HepG2 (cell line): Measurements from ENCODE around the gene TUBB4B. TPM values are rescaled to one million over a fixed set of nuclear protein-coding genes. Genes with fewer than 3 reads are reported as not detected.
A peak's percentile ranks its signal among the peaks of the same experiment; 100 is the strongest.

Experiments used
- AGO1 ChIP-seq: fragments of 200-400 bp; formaldehyde crosslinking; IDR thresholded peaks from 2 replicates; pipeline ENCODE4 v1.6.1; 2017; ENCODE audit warnings: mild to moderate bottlenecking, low read depth, low read length, moderate library complexity; ENCODE audit not compliant: poor library complexity, severe bottlenecking
- ASH2L ChIP-seq: fragments of 300-600, 200-600 bp; sonication (generic); IDR thresholded peaks from 2 replicates; pipeline ENCODE4 v1.7.0; 2017; ENCODE audit warnings: low read depth, mild to moderate bottlenecking, moderate library complexity, mixed read lengths, low read length; ENCODE audit not compliant: insufficient read length
- BORCS8-MEF2B ChIP-seq: sonication (generic); formaldehyde crosslinking; IDR thresholded peaks from 2 replicates; pipeline ENCODE4 v1.8.0; 2022; ENCODE audit warnings: mild to moderate bottlenecking, missing genetic modification reagents
- BRD4 ChIP-seq: sonication (generic); formaldehyde crosslinking; IDR thresholded peaks from 2 replicates; pipeline ENCODE4 v1.4.0; 2020; ENCODE audit warnings: missing genetic modification reagents
- FOXM1 ChIP-seq: sonication (generic); formaldehyde crosslinking; IDR thresholded peaks from 2 replicates; pipeline ENCODE4 v1.5.0; 2020; ENCODE audit warnings: missing genetic modification reagents
- HMG20A ChIP-seq: IDR thresholded peaks from 2 replicates; pipeline ENCODE4 v1.6.1; 2016; ENCODE audit warnings: borderline replicate concordance
- HNRNPL ChIP-seq: fragments of 200-400 bp; formaldehyde crosslinking; IDR thresholded peaks from 2 replicates; pipeline ENCODE4 v1.6.1; 2017; ENCODE audit warnings: mild to moderate bottlenecking, low read depth, low read length
- HOXA5 ChIP-seq: sonication (generic); formaldehyde crosslinking; IDR thresholded peaks from 2 replicates; pipeline ENCODE4 v1.4.0; 2020; ENCODE audit warnings: missing genetic modification reagents
- JUN ChIP-seq: sonication (generic); formaldehyde crosslinking; IDR thresholded peaks from 2 replicates; pipeline ENCODE4 v1.4.0; 2020; ENCODE audit warnings: mild to moderate bottlenecking, missing genetic modification reagents
- MZF1 ChIP-seq: sonication (generic); formaldehyde crosslinking; IDR thresholded peaks from 2 replicates; pipeline ENCODE4 v1.8.1; 2023; ENCODE audit warnings: mild to moderate bottlenecking, missing genetic modification reagents, borderline replicate concordance
- NFKBIZ ChIP-seq: IDR thresholded peaks from 2 replicates; pipeline ENCODE4 v1.6.1; 2018; ENCODE audit warnings: missing genetic modification reagents, missing compliant biosample characterization
- PLRG1 ChIP-seq: fragments of 450-650 bp; conservative IDR thresholded peaks from 2 replicates; pipeline ENCODE4 v1.6.1; 2016
- SAFB2 ChIP-seq: sonication (generic); formaldehyde crosslinking; IDR thresholded peaks from 2 replicates; pipeline ENCODE4 v1.5.1; 2020; ENCODE audit warnings: missing genetic modification reagents, low read depth, mild to moderate bottlenecking, borderline replicate concordance
- SIX4 ChIP-seq: sonication (generic); formaldehyde crosslinking; IDR thresholded peaks from 2 replicates; pipeline ENCODE4 v1.4.0; 2020; ENCODE audit warnings: missing genetic modification reagents
- STAT5B ChIP-seq: sonication (generic); formaldehyde crosslinking; IDR thresholded peaks from 2 replicates; pipeline ENCODE4 v1.4.0; 2020; ENCODE audit warnings: missing genetic modification reagents
- TAF15 ChIP-seq: fragments of 200-400 bp; formaldehyde crosslinking; IDR thresholded peaks from one replicate; pipeline ENCODE4 v1.6.1; 2018; ENCODE audit warnings: mild to moderate bottlenecking, low read depth, low read length; ENCODE audit not compliant: poor library complexity, severe bottlenecking
- TBX2 ChIP-seq: sonication (generic); formaldehyde crosslinking; IDR thresholded peaks from 2 replicates; pipeline ENCODE4 v1.5.0; 2020; ENCODE audit warnings: missing genetic modification reagents, mild to moderate bottlenecking, borderline replicate concordance
- ZBTB1 ChIP-seq: sonication (generic); formaldehyde crosslinking; IDR thresholded peaks from 2 replicates; pipeline ENCODE4 v1.4.0; 2020; ENCODE audit warnings: missing genetic modification reagents, borderline replicate concordance
- ZC3H13 ChIP-seq: sonication (generic); formaldehyde crosslinking; IDR thresholded peaks from 2 replicates; pipeline ENCODE4 v1.8.1; 2023; ENCODE audit warnings: mild to moderate bottlenecking, missing genetic modification reagents, moderate library complexity
- ZEB1 ChIP-seq: IDR thresholded peaks from 2 replicates; pipeline ENCODE4 v1.6.1; 2012; ENCODE audit warnings: mild to moderate bottlenecking, low read depth, inconsistent platforms; ENCODE audit not compliant: insufficient replicate concordance
- ZNF317 ChIP-seq: sonication (generic); formaldehyde crosslinking; IDR thresholded peaks from 2 replicates; pipeline ENCODE4 v1.5.0; 2020; ENCODE audit warnings: mild to moderate bottlenecking, missing genetic modification reagents
- ZNF792 ChIP-seq: IDR thresholded peaks from 2 replicates; pipeline ENCODE4 v1.6.1; 2016
- ZNF841 ChIP-seq: sonication (generic); formaldehyde crosslinking; IDR thresholded peaks from 2 replicates; pipeline ENCODE4 v1.8.1; 2023; ENCODE audit warnings: missing genetic modification reagents, borderline replicate concordance
- ZSCAN9 ChIP-seq: IDR thresholded peaks from 2 replicates; pipeline ENCODE4 v1.6.1; 2016; ENCODE audit warnings: borderline replicate concordance
- polyA plus RNA-seq, 8 experiments: library from polyadenylated mRNA; depleted of rRNA in 3 of 8; stranded (reverse) in 7 of 8; unstranded in 1 of 8; fragments of >200 nt; fragmentation: Illumina TruSeq in 4 of 8; extraction: Trizol in 4 of 8; gene quantifications; 2 replicates each; pipeline versions ENCODE4 v1.2.1 to v1.2.3, GENCODE V29; 2011 to 2016; ENCODE audit warnings: low read depth in 4 of 8, missing spikeins in 1 of 8, mixed read lengths in 1 of 8; ENCODE audit not compliant: insufficient read depth in 1 of 8
- total RNA-seq, 5 experiments: library from RNA; depleted of rRNA; stranded (reverse); fragments of >200 nt; fragmentation: Illumina TruSeq; extraction: Trizol; gene quantifications; 2 replicates each; pipeline ENCODE4 v1.2.3, GENCODE V29; 2016; ENCODE audit warnings: low read depth in 1 of 5
- TF ChIP-seq, protein P1 (sequence below): fragments of 450-650 bp; IDR thresholded peaks from 2 replicates; pipeline ENCODE4 v1.6.1; 2016
- TF ChIP-seq, protein P2 (sequence below): sonication (generic); formaldehyde crosslinking; IDR thresholded peaks from 2 replicates; pipeline ENCODE4 v1.9.0; 2021; ENCODE audit warnings: missing genetic modification reagents, mild to moderate bottlenecking, borderline replicate concordance
- TF ChIP-seq, protein P3 (sequence below): sonication (generic); formaldehyde crosslinking; IDR thresholded peaks from 2 replicates; pipeline ENCODE4 v1.8.0; 2022; ENCODE audit warnings: missing genetic modification reagents, low read depth, mild to moderate bottlenecking, borderline replicate concordance
- TF ChIP-seq, protein P4 (sequence below): sonication (generic); formaldehyde crosslinking; IDR thresholded peaks from 2 replicates; pipeline ENCODE4 v1.8.0; 2022; ENCODE audit warnings: mild to moderate bottlenecking, missing genetic modification reagents, moderate library complexity

TUBB4B gene
- total and polyA plus RNA-seq, 2 of the 13 experiments (the other 11 are each of a cell fraction or from before 2014, with no cell fraction given): 182 to 412 TPM

DNA sequence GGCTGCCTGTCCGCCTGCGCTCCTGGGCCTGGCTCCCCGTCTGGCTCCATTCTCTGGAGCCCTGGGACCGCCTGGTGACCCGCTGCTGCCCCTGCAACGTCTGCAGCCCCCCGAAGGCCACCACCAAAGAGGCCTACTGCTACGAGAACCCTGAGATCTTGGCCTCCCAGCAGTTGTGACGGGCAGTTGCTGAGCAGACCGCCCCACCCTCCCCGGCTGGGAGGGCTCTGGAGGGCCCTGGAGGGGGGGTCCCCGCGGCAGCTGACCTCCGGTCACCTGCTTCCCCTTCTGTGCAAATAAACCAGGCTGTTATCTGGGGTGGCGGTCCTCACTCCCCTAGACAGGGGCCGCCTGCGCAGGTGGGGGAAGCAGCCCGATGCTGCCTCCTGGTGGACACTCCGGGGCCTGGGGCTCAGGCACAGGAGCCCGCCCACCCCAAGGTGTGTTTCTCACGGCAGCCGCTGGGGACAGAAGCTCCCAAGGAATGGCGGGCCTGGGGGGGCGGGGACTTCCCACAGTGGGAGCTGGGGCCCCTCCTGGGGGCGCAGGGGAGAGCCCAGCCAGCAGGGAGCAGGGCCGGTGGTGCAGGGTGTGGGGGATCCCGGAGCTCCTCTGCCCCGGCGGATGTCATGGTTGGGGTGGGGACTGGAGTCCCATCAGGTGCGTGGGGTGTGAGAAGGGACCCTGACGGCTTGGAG, 4.7 kb upstream of the TUBB4B start (continued):
- TF ChIP-seq SAFB2 (CRISPR knock-in tag) (peak; percentile 91; the same call in 1 of the 2 replicates), TBX2 (CRISPR knock-in tag) (peak; percentile 83; the same call in 1 of the 2 replicates), ZNF841 (CRISPR knock-in tag) (no peak), HNRNPL (peak; percentile 46; the same call in 1 of the 2 replicates), BORCS8-MEF2B (CRISPR knock-in tag) (0 out of 2 replicates have a peak, but pooled peaks have one; percentile 20), HMG20A (CRISPR knock-in tag) (no peak), FOXM1 (no peak), ZNF792 (CRISPR knock-in tag) (peak; percentile 70; the same call in 1 of the 2 replicates), HOXA5 (CRISPR knock-in tag) (peak; percentile 77; the same call in 1 of the 2 replicates), AGO1 (peak; percentile 92), ZC3H13 (CRISPR knock-in tag) (peak; percentile 91), SIX4 (no peak), ASH2L (peak; percentile 48), ZBTB1 (CRISPR knock-in tag) (no peak), ZNF317 (CRISPR knock-in tag) (peak; percentile 28; the same call in 1 of the 2 replicates), TAF15 (no peak), MZF1 (no peak), JUN (no peak), BRD4 (CRISPR knock-in tag) (0 out of 2 replicates have a peak, but pooled peaks have one; percentile 62), NFKBIZ (CRISPR knock-in tag) (no peak), ZSCAN9 (CRISPR knock-in tag) (peak; percentile 59; the same call in 1 of the 2 replicates), ZEB1 (no peak), PLRG1 (no peak), STAT5B (CRISPR knock-in tag) (no peak)
- TF ChIP-seq, protein P1, sequence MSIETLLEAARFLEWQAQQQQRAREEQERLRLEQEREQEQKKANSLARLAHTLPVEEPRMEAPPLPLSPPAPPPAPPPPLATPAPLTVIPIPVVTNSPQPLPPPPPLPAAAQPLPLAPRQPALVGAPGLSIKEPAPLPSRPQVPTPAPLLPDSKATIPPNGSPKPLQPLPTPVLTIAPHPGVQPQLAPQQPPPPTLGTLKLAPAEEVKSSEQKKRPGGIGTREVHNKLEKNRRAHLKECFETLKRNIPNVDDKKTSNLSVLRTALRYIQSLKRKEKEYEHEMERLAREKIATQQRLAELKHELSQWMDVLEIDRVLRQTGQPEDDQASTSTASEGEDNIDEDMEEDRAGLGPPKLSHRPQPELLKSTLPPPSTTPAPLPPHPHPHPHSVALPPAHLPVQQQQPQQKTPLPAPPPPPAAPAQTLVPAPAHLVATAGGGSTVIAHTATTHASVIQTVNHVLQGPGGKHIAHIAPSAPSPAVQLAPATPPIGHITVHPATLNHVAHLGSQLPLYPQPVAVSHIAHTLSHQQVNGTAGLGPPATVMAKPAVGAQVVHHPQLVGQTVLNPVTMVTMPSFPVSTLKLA: no peak
- TF ChIP-seq, protein P2, sequence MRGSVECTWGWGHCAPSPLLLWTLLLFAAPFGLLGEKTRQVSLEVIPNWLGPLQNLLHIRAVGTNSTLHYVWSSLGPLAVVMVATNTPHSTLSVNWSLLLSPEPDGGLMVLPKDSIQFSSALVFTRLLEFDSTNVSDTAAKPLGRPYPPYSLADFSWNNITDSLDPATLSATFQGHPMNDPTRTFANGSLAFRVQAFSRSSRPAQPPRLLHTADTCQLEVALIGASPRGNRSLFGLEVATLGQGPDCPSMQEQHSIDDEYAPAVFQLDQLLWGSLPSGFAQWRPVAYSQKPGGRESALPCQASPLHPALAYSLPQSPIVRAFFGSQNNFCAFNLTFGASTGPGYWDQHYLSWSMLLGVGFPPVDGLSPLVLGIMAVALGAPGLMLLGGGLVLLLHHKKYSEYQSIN (CRISPR knock-in tag): no peak
- TF ChIP-seq, protein P3, sequence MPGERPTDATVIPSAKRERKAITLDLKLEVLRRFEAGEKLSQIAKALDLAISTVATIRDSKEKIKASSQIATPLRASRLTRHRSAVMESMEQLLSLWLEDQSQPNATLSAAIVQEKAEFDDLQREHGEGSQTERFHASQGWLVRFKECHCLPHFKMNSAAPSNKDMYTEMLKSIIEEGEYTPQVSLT: no peak
- TF ChIP-seq, protein P4, sequence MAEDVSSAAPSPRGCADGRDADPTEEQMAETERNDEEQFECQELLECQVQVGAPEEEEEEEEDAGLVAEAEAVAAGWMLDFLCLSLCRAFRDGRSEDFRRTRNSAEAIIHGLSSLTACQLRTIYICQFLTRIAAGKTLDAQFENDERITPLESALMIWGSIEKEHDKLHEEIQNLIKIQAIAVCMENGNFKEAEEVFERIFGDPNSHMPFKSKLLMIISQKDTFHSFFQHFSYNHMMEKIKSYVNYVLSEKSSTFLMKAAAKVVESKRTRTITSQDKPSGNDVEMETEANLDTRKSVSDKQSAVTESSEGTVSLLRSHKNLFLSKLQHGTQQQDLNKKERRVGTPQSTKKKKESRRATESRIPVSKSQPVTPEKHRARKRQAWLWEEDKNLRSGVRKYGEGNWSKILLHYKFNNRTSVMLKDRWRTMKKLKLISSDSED (CRISPR knock-in tag): no peak
